Effector memory CD4-positive, alpha-beta T cell (primary cell): ENCODE measurements around the gene HIPK3.
"Not testable (repeated sequence)": the region's sequence is repeated elsewhere in the genome, so short reads cannot be mapped to it uniquely, and the experiment has no call there.

ENCODE experiments used
- DNase-seq, 3 donors: peaks; one replicate each; pipeline ENCODE4 v3.0.0-alpha.2; 2020
- H3K27ac ChIP-seq: 2 replicates; pipeline ENCODE4 v1.7.0; 2013; ENCODE audit warnings: mild to moderate bottlenecking, low read length, moderate library complexity; ENCODE audit not compliant: insufficient read depth, poor library complexity, severe bottlenecking
- H3K27me3 ChIP-seq: replicated peaks from 2 replicates; pipeline ENCODE4 v1.7.0; 2013; ENCODE audit warnings: mild to moderate bottlenecking, low read length; ENCODE audit not compliant: insufficient read depth, control insufficient read depth, poor library complexity, severe bottlenecking
- H3K36me3 ChIP-seq: 2 replicates; pipeline ENCODE4 v1.7.0; 2013; ENCODE audit warnings: mild to moderate bottlenecking, low read length, moderate library complexity; ENCODE audit not compliant: control insufficient read depth, insufficient read depth
- H3K4me1 ChIP-seq: 2 replicates; pipeline ENCODE4 v1.7.0; 2013; ENCODE audit warnings: low read length, mild to moderate bottlenecking; ENCODE audit not compliant: control insufficient read depth, insufficient read depth, poor library complexity, severe bottlenecking
- H3K4me3 ChIP-seq: 2 replicates; pipeline ENCODE4 v1.7.0; 2013; ENCODE audit warnings: low read length, low read depth, mild to moderate bottlenecking; ENCODE audit not compliant: insufficient read depth, poor library complexity, severe bottlenecking
- H3K9me3 ChIP-seq: 2 replicates; pipeline ENCODE4 v1.7.0; 2013; ENCODE audit warnings: mild to moderate bottlenecking, low read length, moderate library complexity; ENCODE audit not compliant: control insufficient read depth

The HIPK3 gene

GRCh38 chr11:33347490-33348125 lies 90.4 kb downstream of the HIPK3 start:
- no peak for DNase-seq
- Histone ChIP-seq H3K4me3 (no peak overlapping the region), H3K27ac (no peak overlapping the region), H3K27me3 (no peaks in the 10 kb centered on the region), H3K9me3 (no peaks in the 10 kb centered on the region), H3K36me3 (peaks cover 59% of the 10 kb centered on the region), H3K4me1 (no peaks in the 10 kb centered on the region)

- Histone ChIP-seq H3K4me1 (no peaks in the 10 kb centered on the region), H3K9me3 (no peaks in the 10 kb centered on the region), H3K27me3 (no peaks in the 10 kb centered on the region), H3K27ac (no peak overlapping the region), H3K4me3 (no peak overlapping the region), H3K36me3 (peaks cover 57% of the 10 kb centered on the region)
- DNase-seq = no peak
These were observed 93.1 kb downstream of the HIPK3 start for GRCh38 chr11:33350287-33350686.

- Histone ChIP-seq H3K9me3 (no peaks in the 10 kb centered on the region), H3K4me1 (no peaks in the 10 kb centered on the region), H3K4me3 (no peak overlapping the region), H3K27ac (no peak overlapping the region), H3K36me3 (peaks cover under 1% of the 10 kb centered on the region), H3K27me3 (no peaks in the 10 kb centered on the region)
- DNase-seq = no peak
These were observed 101.1 kb downstream of the HIPK3 start for GRCh38 chr11:33358150-33358831.

- DNase-seq = no peak
- Histone ChIP-seq H3K9me3 (no peaks in the 10 kb centered on the region), H3K4me1 (no peaks in the 10 kb centered on the region), H3K36me3 (no peaks in the 10 kb centered on the region), H3K4me3 (no peak overlapping the region), H3K27me3 (no peaks in the 10 kb centered on the region), H3K27ac (no peak overlapping the region)
These were observed 103.5 kb downstream of the HIPK3 start for GRCh38 chr11:33360642-33361041.

GRCh38 chr11:33362051-33362910 lies 105.1 kb downstream of the HIPK3 start:
- no peak overlapping the region for H3K4me3 ChIP-seq
- no peaks in the 10 kb centered on the region for H3K36me3 ChIP-seq
- DNase-seq = no peak
- no peaks in the 10 kb centered on the region for H3K9me3 ChIP-seq
- no peaks in the 10 kb centered on the region for H3K27me3 ChIP-seq
- H3K27ac ChIP-seq = no peak overlapping the region
- no peaks in the 10 kb centered on the region for H3K4me1 ChIP-seq

- no peaks in the 10 kb centered on the region for H3K27me3 ChIP-seq
- DNase-seq = no peak
These were observed 109.7 kb downstream of the HIPK3 start for GRCh38 chr11:33366918-33367317.

GRCh38 chr11:33368475-33368874 lies 111.3 kb downstream of the HIPK3 start:
- not testable (repeated sequence) for H3K27me3 ChIP-seq, H3K27ac ChIP-seq, DNase-seq, H3K4me3 ChIP-seq, H3K4me1 ChIP-seq, H3K9me3 ChIP-seq, H3K36me3 ChIP-seq

More at GRCh38 chr11:33366918-33367317, 109.7 kb downstream of the HIPK3 start:
- no peak overlapping the region for H3K27ac ChIP-seq
- H3K4me1 ChIP-seq = no peaks in the 10 kb centered on the region
- no peaks in the 10 kb centered on the region for H3K9me3 ChIP-seq
- H3K36me3 ChIP-seq = no peaks in the 10 kb centered on the region
- H3K4me3 ChIP-seq = no peak overlapping the region

- H3K27me3 ChIP-seq = no peaks in the 10 kb centered on the region
- DNase-seq = no peak
- no peaks in the 10 kb centered on the region for H3K4me1 ChIP-seq
- H3K36me3 ChIP-seq = no peaks in the 10 kb centered on the region
- H3K4me3 ChIP-seq = no peak overlapping the region
- H3K9me3 ChIP-seq = no peaks in the 10 kb centered on the region
- H3K27ac ChIP-seq = no peak overlapping the region
These were observed 111.8 kb downstream of the HIPK3 start for GRCh38 chr11:33368931-33369330.

- peaks cover 5% of the 10 kb centered on the region for H3K27me3 ChIP-seq
- no peak overlapping the region for H3K4me3 ChIP-seq
- H3K9me3 ChIP-seq = no peaks in the 10 kb centered on the region
- DNase-seq = no peak
- no peaks in the 10 kb centered on the region for H3K36me3 ChIP-seq
- no peak overlapping the region for H3K27ac ChIP-seq
- H3K4me1 ChIP-seq = no peaks in the 10 kb centered on the region
These were observed 116.5 kb downstream of the HIPK3 start for GRCh38 chr11:33373636-33374035.

GRCh38 chr11:33375236-33375635 lies 118.1 kb downstream of the HIPK3 start:
- H3K4me3 ChIP-seq = no peak overlapping the region
- no peaks in the 10 kb centered on the region for H3K9me3 ChIP-seq
- no peak overlapping the region for H3K27ac ChIP-seq
- H3K4me1 ChIP-seq = no peaks in the 10 kb centered on the region
- no peak for DNase-seq
- peaks cover 5% of the 10 kb centered on the region for H3K27me3 ChIP-seq
- no peaks in the 10 kb centered on the region for H3K36me3 ChIP-seq
